GM18526 (cell line): ENCODE measurements around the gene GINS3.

Source experiments
- POLR2A ChIP-seq: IDR thresholded peaks from 3 replicates; pipeline ENCODE4 v1.6.1; 2011; ENCODE audit not compliant: insufficient read length; ENCODE audit errors: extremely low read depth

GINS3 gene

GRCh38 chr16:58392215-58393137 is at the start of gene GINS3:
TSS of gene GINS3 (plus strand) at chr16:58392471. CDS start at chr16:58392602, 131 bp downstream.
- TF ChIP-seq POLR2A = peak; percentile 57

- TF ChIP-seq POLR2A = no peak
These were observed 48.7 kb upstream of the GINS3 start for GRCh38 chr16:58343562-58343961.

- TF ChIP-seq POLR2A = no peak
These were observed 46.5 kb upstream of the GINS3 start for GRCh38 chr16:58345574-58346354.

- no peak for TF ChIP-seq POLR2A
These were observed 45.4 kb upstream of the GINS3 start for GRCh38 chr16:58346831-58347371.

GRCh38 chr16:58348986-58349385 is 43.3 kb upstream of the GINS3 start:
- TF ChIP-seq POLR2A = no peak

- TF ChIP-seq POLR2A = no peak
These were observed 39.6 kb upstream of the GINS3 start for GRCh38 chr16:58352690-58353089.

- no peak for TF ChIP-seq POLR2A
These were observed 32.1 kb upstream of the GINS3 start for GRCh38 chr16:58360041-58360634.

GRCh38 chr16:58361726-58362125 is 30.5 kb upstream of the GINS3 start:
- TF ChIP-seq POLR2A = no peak

- no peak for TF ChIP-seq POLR2A
These were observed 28.4 kb upstream of the GINS3 start for GRCh38 chr16:58363746-58364393.

- no peak for TF ChIP-seq POLR2A
These were observed 26.6 kb upstream of the GINS3 start for GRCh38 chr16:58365623-58366022.

- TF ChIP-seq POLR2A = no peak
These were observed 25.8 kb upstream of the GINS3 start for GRCh38 chr16:58366247-58367031.

GRCh38 chr16:58367252-58367651 is 25.0 kb upstream of the GINS3 start:
- no peak for TF ChIP-seq POLR2A

- TF ChIP-seq POLR2A = no peak
These were observed 20.4 kb upstream of the GINS3 start for GRCh38 chr16:58371841-58372240.

- TF ChIP-seq POLR2A = no peak
These were observed 16.9 kb upstream of the GINS3 start for GRCh38 chr16:58375386-58375785.
